PC-3 (cell line): ENCODE data around the gene RTL10. TPM values are rescaled to one million over a fixed set of nuclear protein-coding genes. Genes with fewer than 3 reads are reported as not detected.

Experiments
- ATAC-seq: fragments of 200-7000 bp; cut with Tn5 transposase; 2 replicates; pipeline ENCODE4 v1.9.1; 2020; ENCODE audit warnings: mild to moderate bottlenecking, moderate library complexity
- BruUV-seq: library from RNA; stranded (reverse); fragments of 400-500 nt; replicated peaks from 2 replicates; lab custom pipeline; 2021; lab: Mats Ljungman, UMichigan
- CTCF ChIA-PET: fragments of 300-600 bp; sonication (Branson Sonifier 250); formaldehyde crosslinking; loops from one replicate; lab custom pipeline; 2022; ENCODE audit warnings: antibody characterized with exemption; lab: Charles Lee
- POLR2A ChIA-PET: fragments of 300-600 bp; sonication (Branson Sonifier 250); formaldehyde crosslinking; loops from one replicate; lab custom pipeline; 2022; ENCODE audit warnings: antibody characterized with exemption; ENCODE audit not compliant: unreplicated experiment; lab: Charles Lee
- DNase-seq: peaks from one replicate; pipeline ENCODE4 v3.0.0-alpha.2; 2015
- H2AFZ ChIP-seq: fragments of 300-600 bp; sonication (generic); 2 replicates; pipeline ENCODE4 v1.6.0; 2016; ENCODE audit warnings: antibody characterized with exemption, low read length
- H3F3A ChIP-seq: fragments of 300-600 bp; sonication (generic); one replicate; pipeline ENCODE4 v1.6.0; 2017; ENCODE audit warnings: antibody characterized with exemption, low read length, control low read depth, mild to moderate bottlenecking; ENCODE audit not compliant: unreplicated experiment
- H3K27ac ChIP-seq: fragments of 300-600 bp; sonication (generic); 2 replicates; pipeline ENCODE4 v1.5.1; 2016; ENCODE audit warnings: mild to moderate bottlenecking, low read length
- H3K27me3 ChIP-seq: fragments of 300-600 bp; sonication (generic); 2 replicates; pipeline ENCODE4 v1.6.1; 2016; ENCODE audit warnings: low read length, mixed read lengths
- H3K36me3 ChIP-seq: fragments of 300-600 bp; sonication (generic); 2 replicates; pipeline ENCODE4 v1.6.1; 2016; ENCODE audit warnings: low read depth, mixed run types, low read length, mixed read lengths
- H3K4me1 ChIP-seq: fragments of 300-600 bp; sonication (generic); 2 replicates; pipeline ENCODE4 v1.5.1; 2016; ENCODE audit warnings: low read length; ENCODE audit not compliant: insufficient read depth
- H3K4me2 ChIP-seq: fragments of 300-600 bp; sonication (generic); 2 replicates; pipeline ENCODE4 v1.6.0; 2016; ENCODE audit warnings: low read length
- H3K4me3 ChIP-seq: fragments of 300-600 bp; sonication (generic); 2 replicates; pipeline ENCODE4 v1.5.1; 2016; ENCODE audit warnings: mild to moderate bottlenecking, low read length, mixed read lengths
- H3K79me2 ChIP-seq: fragments of 300-600 bp; sonication (generic); 2 replicates; pipeline ENCODE4 v1.6.1; 2017; ENCODE audit warnings: low read length, mixed read lengths
- H3K9ac ChIP-seq: fragments of 300-600 bp; sonication (generic); 2 replicates; pipeline ENCODE4 v1.6.0; 2016; ENCODE audit warnings: mild to moderate bottlenecking, low read length
- H3K9me2 ChIP-seq: fragments of 300-600 bp; sonication (generic); replicated peaks from 2 replicates; pipeline ENCODE4 v1.6.1; 2016; ENCODE audit warnings: mixed run types, low read length, mixed read lengths
- H3K9me3 ChIP-seq: fragments of 300-600 bp; sonication (generic); 2 replicates; pipeline ENCODE4 v1.6.1; 2016; ENCODE audit warnings: low read length, mixed read lengths
- H4K20me1 ChIP-seq: fragments of 300-600 bp; sonication (generic); 2 replicates; pipeline ENCODE4 v1.6.1; 2016; ENCODE audit warnings: low read length, mixed read lengths
- EZH2 ChIP-seq: fragments of 300-600 bp; sonication (generic); IDR thresholded peaks from one replicate; pipeline ENCODE4 v1.6.1; 2017; ENCODE audit warnings: antibody characterized with exemption, mild to moderate bottlenecking, low read length; ENCODE audit not compliant: unreplicated experiment
- EZH2phosphoT487 ChIP-seq: fragments of 300-600 bp; sonication (generic); IDR thresholded peaks from 2 replicates; pipeline ENCODE4 v1.6.1; 2018; ENCODE audit warnings: mild to moderate bottlenecking, antibody characterized with exemption, low read length, borderline replicate concordance
- intact Hi-C: fragments of 100-400 bp; cut with micrococcal nuclease; formaldehyde crosslinking; loops from 2 replicates; pipeline ENCODE4 v1.9.0; 2023
- total RNA-seq: library from RNA; depleted of rRNA; stranded (reverse); fragments of >200 nt; gene quantifications from 2 replicates; pipeline ENCODE4 v1.2.3, GENCODE V29; 2014
- TF ChIP-seq, protein P1 (sequence below): fragments of 300-600 bp; sonication (generic); conservative IDR thresholded peaks from 2 replicates; pipeline ENCODE4 v1.5.1; 2017; ENCODE audit warnings: antibody characterized with exemption, low read depth, mild to moderate bottlenecking, low read length

RTL10 gene
- total RNA-seq, 1 experiment from 2014 or later = 7.8 TPM

DNA sequence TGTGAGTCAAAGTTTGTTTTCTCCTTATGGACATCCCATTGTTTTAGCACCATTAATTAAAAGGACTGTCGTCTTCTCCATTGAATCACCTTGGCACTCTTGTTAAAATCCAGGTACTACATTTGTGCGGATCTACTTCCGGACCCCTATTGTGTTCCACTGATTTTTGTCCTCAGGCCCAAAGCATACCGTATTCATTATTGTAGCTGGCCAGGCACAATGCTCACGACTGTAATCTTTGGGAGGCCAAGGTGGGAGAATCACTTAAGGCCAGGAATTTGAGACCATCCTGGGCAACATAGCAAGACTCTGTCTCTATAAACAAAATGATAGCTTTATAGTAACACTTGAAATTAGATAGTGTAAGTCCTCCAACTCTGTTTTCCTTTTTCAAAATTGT lies 8.9 kb upstream of the RTL10 start:
- H3K9me2 ChIP-seq = no peaks in the 10 kb centered on the region
- CTCF ChIA-PET = no interaction called here
- no peaks in the 10 kb centered on the region for H3K36me3 ChIP-seq
- ATAC-seq = no peak
- no peaks in the 10 kb centered on the region for H3F3A ChIP-seq
- no peaks in the 10 kb centered on the region for H3K79me2 ChIP-seq
- intact Hi-C loops = no loop called here
- no peaks in the 10 kb centered on the region for H3K4me1 ChIP-seq
- POLR2A ChIA-PET = no interaction called here
- BruUV-seq = no TSS peak
- no peak overlapping the region for H3K9ac ChIP-seq
- TF ChIP-seq, protein P1, sequence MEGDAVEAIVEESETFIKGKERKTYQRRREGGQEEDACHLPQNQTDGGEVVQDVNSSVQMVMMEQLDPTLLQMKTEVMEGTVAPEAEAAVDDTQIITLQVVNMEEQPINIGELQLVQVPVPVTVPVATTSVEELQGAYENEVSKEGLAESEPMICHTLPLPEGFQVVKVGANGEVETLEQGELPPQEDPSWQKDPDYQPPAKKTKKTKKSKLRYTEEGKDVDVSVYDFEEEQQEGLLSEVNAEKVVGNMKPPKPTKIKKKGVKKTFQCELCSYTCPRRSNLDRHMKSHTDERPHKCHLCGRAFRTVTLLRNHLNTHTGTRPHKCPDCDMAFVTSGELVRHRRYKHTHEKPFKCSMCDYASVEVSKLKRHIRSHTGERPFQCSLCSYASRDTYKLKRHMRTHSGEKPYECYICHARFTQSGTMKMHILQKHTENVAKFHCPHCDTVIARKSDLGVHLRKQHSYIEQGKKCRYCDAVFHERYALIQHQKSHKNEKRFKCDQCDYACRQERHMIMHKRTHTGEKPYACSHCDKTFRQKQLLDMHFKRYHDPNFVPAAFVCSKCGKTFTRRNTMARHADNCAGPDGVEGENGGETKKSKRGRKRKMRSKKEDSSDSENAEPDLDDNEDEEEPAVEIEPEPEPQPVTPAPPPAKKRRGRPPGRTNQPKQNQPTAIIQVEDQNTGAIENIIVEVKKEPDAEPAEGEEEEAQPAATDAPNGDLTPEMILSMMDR = no peak
- no peak for TF ChIP-seq EZH2phosphoT487
- no peak for TF ChIP-seq EZH2
- no peak overlapping the region for H3K27ac ChIP-seq
- H2AFZ ChIP-seq = no peak overlapping the region
- no peaks in the 10 kb centered on the region for H3K9me3 ChIP-seq
- H3K4me2 ChIP-seq = no peak overlapping the region
- no peaks in the 10 kb centered on the region for H4K20me1 ChIP-seq
- no peaks in the 10 kb centered on the region for H3K27me3 ChIP-seq
- DNase-seq = no peak
- H3K4me3 ChIP-seq = no peak overlapping the region

DNA sequence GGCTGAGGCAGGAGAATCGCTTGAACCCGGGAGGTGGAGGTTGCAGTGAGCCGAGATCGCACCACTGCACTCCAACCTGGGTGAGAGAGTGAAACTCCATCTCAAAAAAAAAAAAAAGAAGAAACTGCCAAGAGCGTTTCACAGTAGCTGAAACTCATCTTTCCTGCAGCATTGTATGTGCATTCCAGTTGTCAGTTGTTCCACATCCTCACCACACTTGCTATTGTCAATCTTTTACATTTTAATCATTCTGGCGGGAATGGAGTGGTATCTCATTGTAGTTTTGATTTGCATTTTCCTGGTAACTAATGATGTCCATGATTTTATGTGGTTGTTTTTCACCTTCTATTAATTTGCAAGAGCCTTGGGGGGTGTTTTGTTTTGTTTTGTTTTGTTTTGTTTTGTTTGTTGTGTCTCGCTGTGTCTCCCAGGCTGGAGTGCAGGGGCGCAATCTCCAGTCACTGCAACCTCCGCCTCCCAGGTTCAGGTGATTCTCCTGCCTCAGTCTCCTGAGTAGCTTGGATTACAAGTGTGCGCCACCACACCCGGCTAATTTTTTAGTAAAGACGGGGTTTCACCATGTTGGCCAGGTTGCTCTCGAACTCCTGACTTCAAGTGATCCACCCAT lies 8.1 kb upstream of the RTL10 start:
- Histone ChIP-seq H3K27ac (no peak overlapping the region), H4K20me1 (no peaks in the 10 kb centered on the region), H3K4me2 (no peak overlapping the region), H3F3A (no peaks in the 10 kb centered on the region), H3K27me3 (no peaks in the 10 kb centered on the region), H3K4me1 (no peaks in the 10 kb centered on the region), H3K36me3 (no peaks in the 10 kb centered on the region), H3K9me3 (no peaks in the 10 kb centered on the region), H3K4me3 (no peak overlapping the region), H3K79me2 (no peaks in the 10 kb centered on the region), H3K9me2 (no peaks in the 10 kb centered on the region), H2AFZ (no peak overlapping the region), H3K9ac (no peak overlapping the region)
- no TSS peak for BruUV-seq
- DNase-seq (no peak), ATAC-seq (no peak)
- intact Hi-C loops = no loop called here
- POLR2A ChIA-PET = no interaction called here
- TF ChIP-seq EZH2phosphoT487 = no peak
- no peak for TF ChIP-seq EZH2
- TF ChIP-seq, protein P1 = no peak
- CTCF ChIA-PET = no interaction called here

DNA sequence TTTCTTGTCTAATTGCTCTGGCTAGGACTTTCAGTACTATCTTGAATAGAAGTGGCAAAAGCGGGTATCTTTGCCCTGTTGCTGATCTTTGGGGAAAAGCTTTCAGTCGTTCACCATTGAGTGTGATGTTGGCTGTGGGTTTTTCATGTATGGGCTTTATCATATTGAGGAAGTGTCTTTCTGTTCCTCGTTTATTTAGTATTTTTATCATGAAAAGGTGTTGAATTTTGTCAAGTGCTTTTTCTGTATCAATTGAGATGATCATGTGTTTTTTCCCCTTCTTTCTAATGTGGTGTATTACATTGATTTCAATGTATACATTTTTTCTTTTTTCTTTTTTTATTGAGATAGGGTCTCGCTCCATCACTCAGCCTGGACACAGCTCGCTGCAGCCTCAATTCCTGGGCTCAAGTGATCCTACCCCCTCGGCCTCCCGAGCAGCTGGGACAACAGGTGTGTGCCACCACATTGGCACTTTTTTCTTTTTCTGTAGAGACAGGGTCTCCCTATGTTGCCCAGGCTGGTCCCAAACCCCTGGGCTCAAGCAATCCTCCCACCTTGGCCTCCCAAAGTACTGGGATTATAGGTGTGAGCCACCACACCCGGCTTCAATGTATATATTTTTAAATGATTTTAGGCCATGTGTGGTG lies 5.3 kb upstream of the RTL10 start:
- no peaks in the 10 kb centered on the region for H3K9me2 ChIP-seq
- no TSS peak for BruUV-seq
- CTCF ChIA-PET = no interaction called here

More for the DNA sequence above, 5.3 kb upstream of the RTL10 start:
- TF ChIP-seq EZH2phosphoT487 (no peak), EZH2 (no peak)
- TF ChIP-seq, protein P1 = no peak
- Histone ChIP-seq H3K4me3 (no peak overlapping the region), H3K4me2 (no peak overlapping the region), H3K27ac (no peak overlapping the region), H3K4me1 (peaks cover 13% of the 10 kb centered on the region), H2AFZ (no peak overlapping the region), H3K9me3 (no peaks in the 10 kb centered on the region), H3K79me2 (peaks cover 13% of the 10 kb centered on the region), H3K36me3 (no peaks in the 10 kb centered on the region), H3K27me3 (no peaks in the 10 kb centered on the region), H4K20me1 (no peaks in the 10 kb centered on the region), H3K9ac (no peak overlapping the region), H3F3A (no peaks in the 10 kb centered on the region)
- DNase-seq = no peak
- ATAC-seq = no peak
- intact Hi-C loops = loop anchor here (10.0 kb wide), 1 partner anchor 95 kb away; the partner anchor contains the start of gene TBX1
- POLR2A ChIA-PET = no interaction called here
